WI38 (cell line): ENCODE measurements around the gene MIB2.

Experiments
- H3K4me3 ChIP-seq: 2 replicates; pipeline ENCODE4 v1.5.1; 2011; ENCODE audit warnings: low read depth, mild to moderate bottlenecking, control low read depth, low read length
- CTCF ChIP-seq: IDR thresholded peaks from 2 replicates; pipeline ENCODE4 v1.5.1; 2012; ENCODE audit warnings: low read depth, mild to moderate bottlenecking, control low read depth, low read length

Gene MIB2

GRCh38 chr1:1664941-1665814 is 49.9 kb downstream of the MIB2 start:
- no peak overlapping the region for H3K4me3 ChIP-seq
- no peak for TF ChIP-seq CTCF

- peak; percentile 51; the same call in 1 of the 2 replicates for TF ChIP-seq CTCF
- H3K4me3 ChIP-seq, result no peak overlapping the region
Measured at GRCh38 chr1:1665815-1666251, 50.5 kb downstream of the MIB2 start.

GRCh38 chr1:1666526-1666925 is 51.2 kb downstream of the MIB2 start:
- TF ChIP-seq CTCF, result no peak
- no peak overlapping the region for H3K4me3 ChIP-seq

- no peak for TF ChIP-seq CTCF
- H3K4me3 ChIP-seq, result no peak overlapping the region
Measured at GRCh38 chr1:1669468-1670440, 54.5 kb downstream of the MIB2 start.

GRCh38 chr1:1670866-1671265 is 55.6 kb downstream of the MIB2 start:
- no peak for TF ChIP-seq CTCF
- H3K4me3 ChIP-seq, result no peak overlapping the region

GRCh38 chr1:1671365-1672119 is 56.2 kb downstream of the MIB2 start:
- TF ChIP-seq CTCF, result no peak
- H3K4me3 ChIP-seq, result no peak overlapping the region
